ENCODE results near the gene BASP1.

DNA sequence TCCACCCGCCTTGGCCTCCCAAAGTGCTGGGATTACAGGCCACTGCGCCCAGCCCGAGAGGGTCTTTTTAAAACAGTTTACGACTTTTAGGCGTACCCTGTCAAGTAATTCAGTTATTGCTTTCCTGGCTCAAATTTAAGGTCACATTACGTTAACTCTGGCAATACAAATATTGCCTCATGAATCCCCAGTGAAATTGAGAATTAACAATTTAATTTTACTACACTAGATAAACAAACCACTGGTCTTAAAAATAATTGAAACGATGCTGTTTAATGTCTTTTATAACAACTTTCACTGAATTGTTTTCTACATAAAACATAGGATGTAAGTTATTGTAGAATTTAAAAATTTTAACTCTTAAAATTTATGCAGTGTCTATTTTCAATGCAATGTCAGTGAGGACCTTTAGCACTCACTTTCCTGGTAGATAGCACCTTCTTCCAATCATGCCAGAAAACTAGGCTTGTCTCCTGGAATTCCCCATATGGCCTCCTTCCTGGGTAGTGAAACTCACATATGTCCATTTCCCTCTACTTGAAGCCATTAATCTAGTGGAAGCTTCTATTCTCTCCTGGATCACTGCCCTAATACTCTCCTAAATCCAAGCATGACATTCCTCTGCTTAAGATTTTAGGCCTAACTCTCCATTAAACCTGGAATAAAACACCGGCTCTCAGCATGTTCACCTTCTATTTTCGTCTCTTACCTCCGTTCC is 13.5 kb downstream of the BASP1 start:
- TF ChIP-seq, protein P1, sequence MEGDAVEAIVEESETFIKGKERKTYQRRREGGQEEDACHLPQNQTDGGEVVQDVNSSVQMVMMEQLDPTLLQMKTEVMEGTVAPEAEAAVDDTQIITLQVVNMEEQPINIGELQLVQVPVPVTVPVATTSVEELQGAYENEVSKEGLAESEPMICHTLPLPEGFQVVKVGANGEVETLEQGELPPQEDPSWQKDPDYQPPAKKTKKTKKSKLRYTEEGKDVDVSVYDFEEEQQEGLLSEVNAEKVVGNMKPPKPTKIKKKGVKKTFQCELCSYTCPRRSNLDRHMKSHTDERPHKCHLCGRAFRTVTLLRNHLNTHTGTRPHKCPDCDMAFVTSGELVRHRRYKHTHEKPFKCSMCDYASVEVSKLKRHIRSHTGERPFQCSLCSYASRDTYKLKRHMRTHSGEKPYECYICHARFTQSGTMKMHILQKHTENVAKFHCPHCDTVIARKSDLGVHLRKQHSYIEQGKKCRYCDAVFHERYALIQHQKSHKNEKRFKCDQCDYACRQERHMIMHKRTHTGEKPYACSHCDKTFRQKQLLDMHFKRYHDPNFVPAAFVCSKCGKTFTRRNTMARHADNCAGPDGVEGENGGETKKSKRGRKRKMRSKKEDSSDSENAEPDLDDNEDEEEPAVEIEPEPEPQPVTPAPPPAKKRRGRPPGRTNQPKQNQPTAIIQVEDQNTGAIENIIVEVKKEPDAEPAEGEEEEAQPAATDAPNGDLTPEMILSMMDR (IDR thresholded peaks at IDR 0.05) = no peak
- no peak for TF ChIP-seq POLR2A (IDR thresholded peaks at IDR 0.05)
